SK-N-SH treated with all-trans-retinoic acid at 6 μM for 48 hours (cell line): Measurements from ENCODE around the gene DNAI4.
A peak's percentile ranks its signal among the peaks of the same experiment; 100 is the strongest.

ENCODE experiments used
- ATAC-seq: fragments of 200-7000 bp; cut with Tn5 transposase; 3 replicates; pipeline ENCODE4 v1.9.1; 2020; ENCODE audit warnings: mild to moderate bottlenecking, moderate library complexity
- ARNTL ChIP-seq: fragments of 450-650 bp; formaldehyde crosslinking; IDR thresholded peaks from 2 replicates; pipeline ENCODE4 v1.5.0; 2020; ENCODE audit warnings: low read depth, mild to moderate bottlenecking, moderate library complexity, borderline replicate concordance
- CSRNP3 ChIP-seq: fragments of 250-450 bp; sonication (Bioruptor Pico); IDR thresholded peaks from 2 replicates; pipeline ENCODE4 v1.5.1; 2021; ENCODE audit warnings: mild to moderate bottlenecking, moderate library complexity
- ESRRG ChIP-seq: fragments of 250-450 bp; sonication (Bioruptor Pico); IDR thresholded peaks from 2 replicates; pipeline ENCODE4 v1.6.1; 2021; ENCODE audit warnings: mild to moderate bottlenecking
- ISL1 ChIP-seq: fragments of 250-450 bp; sonication (Bioruptor Pico); IDR thresholded peaks from 2 replicates; pipeline ENCODE4 v2.1.2; 2022; ENCODE audit warnings: mild to moderate bottlenecking, moderate library complexity
- OSR1 ChIP-seq: fragments of 250-450 bp; sonication (Bioruptor Pico); IDR thresholded peaks from 2 replicates; pipeline ENCODE4 v1.8.0; 2022; ENCODE audit warnings: moderate library complexity, mild to moderate bottlenecking, inconsistent platforms
- PATZ1 ChIP-seq: fragments of 250-450 bp; sonication (Bioruptor Pico); IDR thresholded peaks from 2 replicates; pipeline ENCODE4 v1.8.0; 2020; ENCODE audit warnings: mild to moderate bottlenecking, moderate library complexity, borderline replicate concordance
- PPARA ChIP-seq: fragments of 250-450 bp; sonication (Bioruptor Pico); IDR thresholded peaks from 2 replicates; pipeline ENCODE4 v1.5.0; 2020; ENCODE audit warnings: mild to moderate bottlenecking, borderline replicate concordance
- RARB ChIP-seq: fragments of 250-450 bp; sonication (Bioruptor Pico); IDR thresholded peaks from 2 replicates; pipeline ENCODE4 v1.8.0; 2021; ENCODE audit warnings: mild to moderate bottlenecking, moderate library complexity
- TCF4 ChIP-seq: fragments of 250-450 bp; sonication (Bioruptor Pico); IDR thresholded peaks from 2 replicates; pipeline ENCODE4 v1.8.0; 2021; ENCODE audit warnings: mild to moderate bottlenecking, moderate library complexity, borderline replicate concordance
- TOX ChIP-seq: fragments of 250-450 bp; sonication (Bioruptor Pico); IDR thresholded peaks from 2 replicates; pipeline ENCODE4 v1.8.0; 2021; ENCODE audit warnings: mild to moderate bottlenecking, moderate library complexity, borderline replicate concordance
- ZC3H10 ChIP-seq: fragments of 250-450 bp; sonication (Bioruptor Pico); IDR thresholded peaks from 2 replicates; pipeline ENCODE4 v1.5.1; 2021; ENCODE audit warnings: mild to moderate bottlenecking, moderate library complexity
- ZFP3 ChIP-seq: fragments of 250-450 bp; sonication (Bioruptor Pico); IDR thresholded peaks from 2 replicates; pipeline ENCODE4 v1.5.0; 2020; ENCODE audit warnings: mild to moderate bottlenecking, moderate library complexity
- ZFP30 ChIP-seq: fragments of 450-650 bp; formaldehyde crosslinking; IDR thresholded peaks from 2 replicates; pipeline ENCODE4 v1.5.0; 2022; ENCODE audit warnings: mild to moderate bottlenecking, moderate library complexity
- ZNF70 ChIP-seq: fragments of 450-650 bp; formaldehyde crosslinking; IDR thresholded peaks from 2 replicates; pipeline ENCODE4 v1.5.0; 2020; ENCODE audit warnings: mild to moderate bottlenecking, moderate library complexity
- ZNF8 ChIP-seq: fragments of 450-650 bp; formaldehyde crosslinking; IDR thresholded peaks from 2 replicates; pipeline ENCODE4 v1.5.0; 2020; ENCODE audit warnings: mild to moderate bottlenecking, moderate library complexity
- TF ChIP-seq, protein P1 (sequence below): fragments of 250-450 bp; sonication (Bioruptor Pico); IDR thresholded peaks from 2 replicates; pipeline ENCODE4 v1.8.0; 2021; ENCODE audit warnings: low read depth, mild to moderate bottlenecking, moderate library complexity, borderline replicate concordance
- TF ChIP-seq, protein P2 (sequence below): fragments of 250-450 bp; sonication (Bioruptor Pico); IDR thresholded peaks from 2 replicates; pipeline ENCODE4 v1.5.0; 2020; ENCODE audit warnings: mild to moderate bottlenecking, moderate library complexity
- TF ChIP-seq, protein P3 (sequence below): fragments of 250-450 bp; sonication (Bioruptor Pico); IDR thresholded peaks from 2 replicates; pipeline ENCODE4 v1.5.1; 2020; ENCODE audit warnings: low read depth, mild to moderate bottlenecking, moderate library complexity

Gene DNAI4

DNA sequence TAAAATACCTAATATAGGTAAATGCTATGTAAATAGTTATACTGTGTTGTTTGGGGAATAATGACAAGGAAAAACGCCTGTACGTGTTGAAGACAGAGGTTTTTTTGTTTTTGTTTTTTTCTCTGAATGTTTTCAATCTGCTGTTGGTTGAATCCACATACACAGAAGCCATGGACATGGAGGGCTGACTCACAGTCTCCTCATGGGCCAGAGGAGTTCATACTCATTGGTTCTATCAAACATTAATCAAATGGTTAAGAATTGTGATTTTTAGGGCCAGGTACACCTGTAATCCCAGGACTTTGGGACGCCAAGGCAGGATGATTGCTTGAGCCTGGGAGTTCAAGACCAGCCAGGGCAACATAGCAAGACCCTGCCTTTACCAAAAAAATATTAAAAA is 20.7 kb upstream of the DNAI4 start:
- TF ChIP-seq ZFP30 (CRISPR knock-in tag) (no peak), PATZ1 (no peak), TCF4 (CRISPR knock-in tag) (no peak), ZNF70 (CRISPR knock-in tag) (no peak), ISL1 (no peak), RARB (CRISPR knock-in tag) (no peak), ZC3H10 (no peak)
- TF ChIP-seq, protein P1, sequence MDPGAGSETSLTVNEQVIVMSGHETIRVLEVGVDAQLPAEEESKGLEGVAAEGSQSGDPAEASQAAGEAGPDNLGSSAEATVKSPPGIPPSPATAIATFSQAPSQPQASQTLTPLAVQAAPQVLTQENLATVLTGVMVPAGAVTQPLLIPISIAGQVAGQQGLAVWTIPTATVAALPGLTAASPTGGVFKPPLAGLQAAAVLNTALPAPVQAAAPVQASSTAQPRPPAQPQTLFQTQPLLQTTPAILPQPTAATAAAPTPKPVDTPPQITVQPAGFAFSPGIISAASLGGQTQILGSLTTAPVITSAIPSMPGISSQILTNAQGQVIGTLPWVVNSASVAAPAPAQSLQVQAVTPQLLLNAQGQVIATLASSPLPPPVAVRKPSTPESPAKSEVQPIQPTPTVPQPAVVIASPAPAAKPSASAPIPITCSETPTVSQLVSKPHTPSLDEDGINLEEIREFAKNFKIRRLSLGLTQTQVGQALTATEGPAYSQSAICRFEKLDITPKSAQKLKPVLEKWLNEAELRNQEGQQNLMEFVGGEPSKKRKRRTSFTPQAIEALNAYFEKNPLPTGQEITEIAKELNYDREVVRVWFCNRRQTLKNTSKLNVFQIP (CRISPR knock-in tag): no peak
- TF ChIP-seq, protein P2, sequence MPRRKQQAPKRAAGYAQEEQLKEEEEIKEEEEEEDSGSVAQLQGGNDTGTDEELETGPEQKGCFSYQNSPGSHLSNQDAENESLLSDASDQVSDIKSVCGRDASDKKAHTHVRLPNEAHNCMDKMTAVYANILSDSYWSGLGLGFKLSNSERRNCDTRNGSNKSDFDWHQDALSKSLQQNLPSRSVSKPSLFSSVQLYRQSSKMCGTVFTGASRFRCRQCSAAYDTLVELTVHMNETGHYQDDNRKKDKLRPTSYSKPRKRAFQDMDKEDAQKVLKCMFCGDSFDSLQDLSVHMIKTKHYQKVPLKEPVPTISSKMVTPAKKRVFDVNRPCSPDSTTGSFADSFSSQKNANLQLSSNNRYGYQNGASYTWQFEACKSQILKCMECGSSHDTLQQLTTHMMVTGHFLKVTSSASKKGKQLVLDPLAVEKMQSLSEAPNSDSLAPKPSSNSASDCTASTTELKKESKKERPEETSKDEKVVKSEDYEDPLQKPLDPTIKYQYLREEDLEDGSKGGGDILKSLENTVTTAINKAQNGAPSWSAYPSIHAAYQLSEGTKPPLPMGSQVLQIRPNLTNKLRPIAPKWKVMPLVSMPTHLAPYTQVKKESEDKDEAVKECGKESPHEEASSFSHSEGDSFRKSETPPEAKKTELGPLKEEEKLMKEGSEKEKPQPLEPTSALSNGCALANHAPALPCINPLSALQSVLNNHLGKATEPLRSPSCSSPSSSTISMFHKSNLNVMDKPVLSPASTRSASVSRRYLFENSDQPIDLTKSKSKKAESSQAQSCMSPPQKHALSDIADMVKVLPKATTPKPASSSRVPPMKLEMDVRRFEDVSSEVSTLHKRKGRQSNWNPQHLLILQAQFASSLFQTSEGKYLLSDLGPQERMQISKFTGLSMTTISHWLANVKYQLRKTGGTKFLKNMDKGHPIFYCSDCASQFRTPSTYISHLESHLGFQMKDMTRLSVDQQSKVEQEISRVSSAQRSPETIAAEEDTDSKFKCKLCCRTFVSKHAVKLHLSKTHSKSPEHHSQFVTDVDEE: no peak
- TF ChIP-seq, protein P3, sequence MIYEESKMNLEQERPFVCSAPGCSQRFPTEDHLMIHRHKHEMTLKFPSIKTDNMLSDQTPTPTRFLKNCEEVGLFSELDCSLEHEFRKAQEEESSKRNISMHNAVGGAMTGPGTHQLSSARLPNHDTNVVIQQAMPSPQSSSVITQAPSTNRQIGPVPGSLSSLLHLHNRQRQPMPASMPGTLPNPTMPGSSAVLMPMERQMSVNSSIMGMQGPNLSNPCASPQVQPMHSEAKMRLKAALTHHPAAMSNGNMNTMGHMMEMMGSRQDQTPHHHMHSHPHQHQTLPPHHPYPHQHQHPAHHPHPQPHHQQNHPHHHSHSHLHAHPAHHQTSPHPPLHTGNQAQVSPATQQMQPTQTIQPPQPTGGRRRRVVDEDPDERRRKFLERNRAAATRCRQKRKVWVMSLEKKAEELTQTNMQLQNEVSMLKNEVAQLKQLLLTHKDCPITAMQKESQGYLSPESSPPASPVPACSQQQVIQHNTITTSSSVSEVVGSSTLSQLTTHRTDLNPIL: no peak
- no peak for ATAC-seq

DNA sequence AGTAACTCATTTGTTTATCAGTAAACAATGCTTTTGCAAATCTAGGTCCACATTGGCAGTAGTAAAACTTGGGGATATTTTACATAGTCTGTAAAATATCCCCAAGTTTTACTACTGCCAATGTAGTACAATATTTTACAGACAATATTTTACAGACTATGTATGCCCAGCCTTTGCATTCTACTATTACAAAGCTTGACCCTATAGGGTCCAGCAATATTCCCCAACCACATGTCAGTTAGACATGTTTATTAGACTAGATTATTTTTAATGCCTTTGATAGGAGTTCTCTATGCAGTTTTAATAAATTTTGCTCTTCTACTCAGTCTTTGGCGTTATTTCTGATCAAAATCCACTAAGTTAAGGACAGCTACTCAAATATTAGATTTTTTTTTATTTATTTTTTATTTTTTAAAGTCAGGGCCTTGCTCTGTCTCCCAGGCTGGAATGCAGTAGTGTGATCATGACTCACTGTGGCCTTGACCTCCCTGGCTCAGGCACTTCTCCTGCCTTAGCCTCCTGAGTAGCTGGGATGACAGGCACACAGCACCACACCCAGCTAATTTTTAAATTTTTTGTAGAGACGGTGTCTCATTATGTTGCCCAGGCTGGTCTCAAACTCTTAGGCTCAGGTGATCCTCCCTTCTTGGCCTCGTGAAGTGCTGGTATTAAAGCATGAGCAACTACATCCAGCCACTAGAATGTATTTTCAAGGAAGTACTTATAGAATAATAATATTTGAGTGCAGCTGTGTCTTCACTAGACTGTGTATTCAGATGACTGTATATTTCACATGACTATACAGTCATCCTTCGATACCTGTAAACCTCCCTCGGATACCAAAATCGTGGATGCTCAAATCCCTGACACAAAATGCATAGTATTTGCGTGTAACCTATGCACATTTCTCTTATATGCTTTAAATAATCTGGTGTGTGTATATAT is 19.9 kb upstream of the DNAI4 start:
- ATAC-seq: peak; percentile 93
- no peak for TF ChIP-seq ZFP30 (CRISPR knock-in tag)
- no peak for TF ChIP-seq PPARA (CRISPR knock-in tag)
- TF ChIP-seq TCF4 (CRISPR knock-in tag): no peak
- TF ChIP-seq ARNTL (CRISPR knock-in tag): no peak
- no peak for TF ChIP-seq RARB (CRISPR knock-in tag)
- TF ChIP-seq TOX: no peak
- TF ChIP-seq ZFP3 (CRISPR knock-in tag): no peak
- no peak for TF ChIP-seq OSR1
- no peak for TF ChIP-seq ZC3H10
- no peak for TF ChIP-seq ESRRG (CRISPR knock-in tag)
- TF ChIP-seq, protein P1 (CRISPR knock-in tag): no peak
- no peak for TF ChIP-seq ZNF8 (CRISPR knock-in tag)
- no peak for TF ChIP-seq CSRNP3
- TF ChIP-seq, protein P2: no peak
- TF ChIP-seq, all 23 proteins: peak for 0
